PC-3 (cell line): ENCODE measurements around the gene ANKRD11. TPM values are rescaled to one million over a fixed set of nuclear protein-coding genes. Genes with fewer than 3 reads are reported as not detected.
"Not testable (repeated sequence)": the region's sequence is repeated elsewhere in the genome, so short reads cannot be mapped to it uniquely, and the experiment has no call there.

Source experiments
- ATAC-seq: fragments of 200-7000 bp; cut with Tn5 transposase; 2 replicates; pipeline ENCODE4 v1.9.1; 2020; ENCODE audit warnings: mild to moderate bottlenecking, moderate library complexity
- BruUV-seq: library from RNA; stranded (reverse); fragments of 400-500 nt; replicated peaks from 2 replicates; lab custom pipeline; 2021; lab: Mats Ljungman, UMichigan
- CTCF ChIA-PET: fragments of 300-600 bp; sonication (Branson Sonifier 250); formaldehyde crosslinking; loops from one replicate; lab custom pipeline; 2022; ENCODE audit warnings: antibody characterized with exemption; lab: Charles Lee
- POLR2A ChIA-PET: fragments of 300-600 bp; sonication (Branson Sonifier 250); formaldehyde crosslinking; loops from one replicate; lab custom pipeline; 2022; ENCODE audit warnings: antibody characterized with exemption; ENCODE audit not compliant: unreplicated experiment; lab: Charles Lee
- DNase-seq: peaks from one replicate; pipeline ENCODE4 v3.0.0-alpha.2; 2015
- H2AFZ ChIP-seq: fragments of 300-600 bp; sonication (generic); 2 replicates; pipeline ENCODE4 v1.6.0; 2016; ENCODE audit warnings: antibody characterized with exemption, low read length
- H3F3A ChIP-seq: fragments of 300-600 bp; sonication (generic); one replicate; pipeline ENCODE4 v1.6.0; 2017; ENCODE audit warnings: antibody characterized with exemption, low read length, control low read depth, mild to moderate bottlenecking; ENCODE audit not compliant: unreplicated experiment
- H3K27ac ChIP-seq: fragments of 300-600 bp; sonication (generic); 2 replicates; pipeline ENCODE4 v1.5.1; 2016; ENCODE audit warnings: mild to moderate bottlenecking, low read length
- H3K27me3 ChIP-seq: fragments of 300-600 bp; sonication (generic); 2 replicates; pipeline ENCODE4 v1.6.1; 2016; ENCODE audit warnings: low read length, mixed read lengths
- H3K36me3 ChIP-seq: fragments of 300-600 bp; sonication (generic); 2 replicates; pipeline ENCODE4 v1.6.1; 2016; ENCODE audit warnings: low read depth, mixed run types, low read length, mixed read lengths
- H3K4me1 ChIP-seq: fragments of 300-600 bp; sonication (generic); 2 replicates; pipeline ENCODE4 v1.5.1; 2016; ENCODE audit warnings: low read length; ENCODE audit not compliant: insufficient read depth
- H3K4me2 ChIP-seq: fragments of 300-600 bp; sonication (generic); 2 replicates; pipeline ENCODE4 v1.6.0; 2016; ENCODE audit warnings: low read length
- H3K4me3 ChIP-seq: fragments of 300-600 bp; sonication (generic); 2 replicates; pipeline ENCODE4 v1.5.1; 2016; ENCODE audit warnings: mild to moderate bottlenecking, low read length, mixed read lengths
- H3K79me2 ChIP-seq: fragments of 300-600 bp; sonication (generic); 2 replicates; pipeline ENCODE4 v1.6.1; 2017; ENCODE audit warnings: low read length, mixed read lengths
- H3K9ac ChIP-seq: fragments of 300-600 bp; sonication (generic); 2 replicates; pipeline ENCODE4 v1.6.0; 2016; ENCODE audit warnings: mild to moderate bottlenecking, low read length
- H3K9me2 ChIP-seq: fragments of 300-600 bp; sonication (generic); replicated peaks from 2 replicates; pipeline ENCODE4 v1.6.1; 2016; ENCODE audit warnings: mixed run types, low read length, mixed read lengths
- H3K9me3 ChIP-seq: fragments of 300-600 bp; sonication (generic); 2 replicates; pipeline ENCODE4 v1.6.1; 2016; ENCODE audit warnings: low read length, mixed read lengths
- H4K20me1 ChIP-seq: fragments of 300-600 bp; sonication (generic); 2 replicates; pipeline ENCODE4 v1.6.1; 2016; ENCODE audit warnings: low read length, mixed read lengths
- EZH2 ChIP-seq: fragments of 300-600 bp; sonication (generic); IDR thresholded peaks from one replicate; pipeline ENCODE4 v1.6.1; 2017; ENCODE audit warnings: antibody characterized with exemption, mild to moderate bottlenecking, low read length; ENCODE audit not compliant: unreplicated experiment
- EZH2phosphoT487 ChIP-seq: fragments of 300-600 bp; sonication (generic); IDR thresholded peaks from 2 replicates; pipeline ENCODE4 v1.6.1; 2018; ENCODE audit warnings: mild to moderate bottlenecking, antibody characterized with exemption, low read length, borderline replicate concordance
- intact Hi-C: fragments of 100-400 bp; cut with micrococcal nuclease; formaldehyde crosslinking; loops from 2 replicates; pipeline ENCODE4 v1.9.0; 2023
- total RNA-seq: library from RNA; depleted of rRNA; stranded (reverse); fragments of >200 nt; gene quantifications from 2 replicates; pipeline ENCODE4 v1.2.3, GENCODE V29; 2014
- TF ChIP-seq, protein P1 (sequence below): fragments of 300-600 bp; sonication (generic); conservative IDR thresholded peaks from 2 replicates; pipeline ENCODE4 v1.5.1; 2017; ENCODE audit warnings: antibody characterized with exemption, low read depth, mild to moderate bottlenecking, low read length

Gene ANKRD11
- total RNA-seq, 1 experiment from 2014 or later = 65.0 TPM

DNA sequence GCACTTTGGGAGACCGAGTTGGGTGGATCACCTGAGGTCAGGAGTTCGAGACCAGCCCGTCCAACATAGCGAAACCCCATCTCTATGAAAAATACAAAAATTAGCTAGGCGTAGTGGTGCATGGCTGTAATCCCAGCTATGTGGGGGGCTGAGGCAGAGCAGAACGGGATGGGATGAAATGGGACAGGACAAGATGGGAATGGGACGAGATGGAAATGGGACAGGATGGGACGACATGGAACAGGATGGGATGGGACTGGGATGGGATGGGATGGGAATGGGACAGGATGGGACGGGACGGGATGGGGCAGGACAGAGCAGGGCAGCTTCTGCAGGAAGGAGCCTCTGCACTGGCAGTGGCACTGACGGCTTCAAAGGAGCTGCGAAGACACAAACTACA is 106.1 kb downstream of the ANKRD11 start:
- peaks cover 15% of the 10 kb centered on the region; the same call in 1 of the 2 replicates for H4K20me1 ChIP-seq
- H3K4me2 ChIP-seq = no peak overlapping the region
- H3K27me3 ChIP-seq = no peaks in the 10 kb centered on the region
- DNase-seq (no peak), ATAC-seq (no peak)
- H3K79me2 ChIP-seq = peaks cover 99% of the 10 kb centered on the region
- H3K9me3 ChIP-seq = no peaks in the 10 kb centered on the region
- no peaks in the 10 kb centered on the region for H3K36me3 ChIP-seq
- H3K9me2 ChIP-seq = no peaks in the 10 kb centered on the region
- peaks cover 16% of the 10 kb centered on the region for H3K4me1 ChIP-seq
- no peaks in the 10 kb centered on the region for H3F3A ChIP-seq
- no peak overlapping the region for H3K27ac ChIP-seq
- intact Hi-C loops = no loop called here
- ChIA-PET CTCF (no interaction called here), POLR2A (no interaction called here)
- no peak overlapping the region for H3K9ac ChIP-seq
- TF ChIP-seq, protein P1, sequence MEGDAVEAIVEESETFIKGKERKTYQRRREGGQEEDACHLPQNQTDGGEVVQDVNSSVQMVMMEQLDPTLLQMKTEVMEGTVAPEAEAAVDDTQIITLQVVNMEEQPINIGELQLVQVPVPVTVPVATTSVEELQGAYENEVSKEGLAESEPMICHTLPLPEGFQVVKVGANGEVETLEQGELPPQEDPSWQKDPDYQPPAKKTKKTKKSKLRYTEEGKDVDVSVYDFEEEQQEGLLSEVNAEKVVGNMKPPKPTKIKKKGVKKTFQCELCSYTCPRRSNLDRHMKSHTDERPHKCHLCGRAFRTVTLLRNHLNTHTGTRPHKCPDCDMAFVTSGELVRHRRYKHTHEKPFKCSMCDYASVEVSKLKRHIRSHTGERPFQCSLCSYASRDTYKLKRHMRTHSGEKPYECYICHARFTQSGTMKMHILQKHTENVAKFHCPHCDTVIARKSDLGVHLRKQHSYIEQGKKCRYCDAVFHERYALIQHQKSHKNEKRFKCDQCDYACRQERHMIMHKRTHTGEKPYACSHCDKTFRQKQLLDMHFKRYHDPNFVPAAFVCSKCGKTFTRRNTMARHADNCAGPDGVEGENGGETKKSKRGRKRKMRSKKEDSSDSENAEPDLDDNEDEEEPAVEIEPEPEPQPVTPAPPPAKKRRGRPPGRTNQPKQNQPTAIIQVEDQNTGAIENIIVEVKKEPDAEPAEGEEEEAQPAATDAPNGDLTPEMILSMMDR = no peak
- TF ChIP-seq EZH2 = no peak
- TF ChIP-seq EZH2phosphoT487 = no peak
- H2AFZ ChIP-seq = no peak overlapping the region
- no peak overlapping the region for H3K4me3 ChIP-seq
- BruUV-seq = no TSS peak

DNA sequence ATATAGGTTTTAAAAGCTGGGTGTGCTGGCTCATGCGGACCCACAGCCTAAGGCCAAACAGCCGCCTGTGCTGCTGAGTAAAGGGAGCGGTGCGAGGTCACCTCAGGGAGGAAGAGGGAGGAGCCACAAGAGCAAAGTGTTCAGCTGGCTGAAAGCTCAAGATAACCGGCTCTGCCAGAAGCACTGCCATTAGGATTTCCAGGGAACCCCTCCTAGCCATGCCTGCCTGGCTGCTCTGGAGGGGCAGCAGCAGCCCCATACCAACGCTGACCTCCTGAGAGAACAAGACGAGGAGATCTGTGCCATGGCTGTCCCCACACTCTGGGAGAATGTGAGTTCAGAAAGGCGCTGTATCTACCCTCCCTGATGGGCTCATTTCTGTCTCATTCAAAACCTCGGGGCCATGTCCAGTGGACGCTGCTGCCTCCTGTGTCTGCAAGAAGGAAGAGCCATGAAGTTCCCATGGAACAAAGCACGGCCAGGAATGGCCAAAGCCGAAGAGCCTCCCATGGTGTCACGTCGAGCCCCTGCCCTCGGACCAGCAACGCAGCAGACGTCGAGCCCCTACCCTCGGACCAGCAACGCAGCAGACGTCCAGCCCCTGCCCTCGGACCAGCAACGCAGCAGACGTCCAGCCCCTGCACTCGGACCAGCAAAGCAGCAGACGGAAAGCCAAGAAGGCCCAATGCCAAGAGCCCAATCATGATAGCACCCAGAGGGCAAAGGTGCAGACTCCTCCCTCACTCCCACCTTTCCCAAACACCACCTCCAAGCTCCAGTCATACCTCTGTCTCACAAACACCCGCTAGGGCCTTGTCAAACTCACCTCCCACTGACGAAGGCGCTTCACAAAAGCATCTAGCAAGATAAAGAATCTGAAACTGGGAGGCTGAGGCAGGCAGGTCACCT is 107.0 kb downstream of the ANKRD11 start:
- peaks cover 16% of the 10 kb centered on the region for H3K4me1 ChIP-seq
- H3K27me3 ChIP-seq = no peaks in the 10 kb centered on the region
- H3K9me3 ChIP-seq = no peaks in the 10 kb centered on the region
- no peak for TF ChIP-seq EZH2phosphoT487
- TF ChIP-seq EZH2 = no peak
- POLR2A ChIA-PET = no interaction called here
- H4K20me1 ChIP-seq = peaks cover 10% of the 10 kb centered on the region; the same call in 1 of the 2 replicates
- CTCF ChIA-PET = no interaction called here
- intact Hi-C loops = no loop called here
- H3K27ac ChIP-seq = peak overlapping the region; percentile 87
- peaks cover 99% of the 10 kb centered on the region for H3K79me2 ChIP-seq
- H2AFZ ChIP-seq = no peak overlapping the region
- H3K9me2 ChIP-seq = no peaks in the 10 kb centered on the region
- peak overlapping the region; percentile 72 for H3K4me2 ChIP-seq
- no peaks in the 10 kb centered on the region for H3K36me3 ChIP-seq
- no TSS peak for BruUV-seq
- H3F3A ChIP-seq = no peaks in the 10 kb centered on the region
- ATAC-seq (peak; percentile 94), DNase-seq (peak; percentile 78)
- H3K9ac ChIP-seq = peak overlapping the region; percentile 38
- H3K4me3 ChIP-seq = peak overlapping the region; percentile 32; the same call in 1 of the 2 replicates

DNA sequence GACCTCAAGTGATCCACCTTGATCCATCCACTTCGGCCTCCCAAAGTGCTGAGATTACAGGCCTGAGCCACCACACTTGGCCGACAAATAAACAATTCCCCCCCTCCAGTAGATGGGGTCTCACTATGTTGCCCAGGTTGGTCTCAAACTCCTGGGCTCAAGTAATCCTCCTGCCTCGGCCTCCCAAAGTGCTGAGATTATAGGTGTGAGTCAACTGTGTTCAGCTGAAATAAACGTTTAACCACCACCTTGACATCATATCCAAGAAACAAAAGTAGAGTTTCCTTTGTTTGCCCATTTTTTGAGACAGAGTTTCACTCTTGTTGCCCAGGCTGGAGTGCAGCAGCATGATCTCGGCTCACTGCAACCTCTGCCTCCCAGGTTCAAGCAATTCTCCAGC is 107.8 kb downstream of the ANKRD11 start:
- peaks cover 16% of the 10 kb centered on the region for H3K4me1 ChIP-seq
- intact Hi-C loops, H3F3A ChIP-seq, H4K20me1 ChIP-seq, ATAC-seq, H3K36me3 ChIP-seq, H3K27me3 ChIP-seq, H2AFZ ChIP-seq, POLR2A ChIA-PET, CTCF ChIA-PET, DNase-seq, H3K9me3 ChIP-seq, BruUV-seq, H3K9me2 ChIP-seq: not testable (repeated sequence)
- H3K9ac ChIP-seq = peak overlapping the region; percentile 38
- H3K79me2 ChIP-seq = peaks cover 99% of the 10 kb centered on the region
- H3K4me2 ChIP-seq = peak overlapping the region; percentile 72
- peak overlapping the region; percentile 32; the same call in 1 of the 2 replicates for H3K4me3 ChIP-seq
- H3K27ac ChIP-seq = peak overlapping the region; percentile 87
